ENCODE results near the gene WDR3. TPM values are rescaled to one million over a fixed set of nuclear protein-coding genes. Genes with fewer than 3 reads are reported as not detected.
"Not testable (repeated sequence)": the region's sequence is repeated elsewhere in the genome, so short reads cannot be mapped to it uniquely, and the experiment has no call there.

WDR3 gene
- total RNA-seq, 1 experiment from 2014 or later = 19.8 TPM

GRCh38 chr1:117897551-117897950, 32.0 kb upstream of the WDR3 start:
- Histone ChIP-seq H4K20me1 (ENCODE audit: insufficient read depth, low read depth, low read length) (no peaks in the 10 kb centered on the region), H3K4me1 (ENCODE audit: low read length) (peaks cover 2% of the 10 kb centered on the region; the same call in 1 of the 2 replicates), H3K27ac (ENCODE audit: low read length) (no peak overlapping the region), H3K79me2 (ENCODE audit: low read length) (no peaks in the 10 kb centered on the region), H3K27me3 (ENCODE audit: low read length) (no peaks in the 10 kb centered on the region), H3K4me2 (ENCODE audit: low read depth, low read length, poor library complexity, severe bottlenecking) (no peak overlapping the region), H3K9me2 (replicated peaks; ENCODE audit: insufficient read depth, low read length) (no peaks in the 10 kb centered on the region), H2AFZ (ENCODE audit: low read length) (no peak overlapping the region), H3K36me3 (ENCODE audit: insufficient read depth, low read length) (no peaks in the 10 kb centered on the region; the same call in 1 of the 2 replicates), H3K9me3 (ENCODE audit: low read length) (no peaks in the 10 kb centered on the region), H3K4me3 (ENCODE audit: low read length) (no peak overlapping the region), H3K9ac (ENCODE audit: low read length) (no peak overlapping the region)
- DNase-seq = no peak

DNA sequence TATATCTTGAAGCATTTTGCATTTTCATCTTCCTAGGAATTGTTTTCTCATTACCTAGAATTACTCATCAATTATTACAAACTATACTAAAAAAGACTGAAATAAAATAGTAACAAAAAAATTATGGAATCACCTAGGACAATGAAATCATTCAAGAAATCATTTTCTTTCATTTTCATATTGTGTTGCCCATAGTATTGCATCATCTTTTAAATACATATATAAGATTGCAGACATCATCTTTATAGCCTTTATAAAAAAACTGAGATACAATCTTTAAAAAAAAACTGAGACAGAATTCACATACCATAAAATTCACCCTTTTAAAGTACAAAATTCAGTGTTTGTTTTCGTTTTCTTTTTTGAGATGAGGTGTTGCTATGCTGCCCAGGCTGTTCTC, 29.7 kb upstream of the WDR3 start:
- H3K9me2 ChIP-seq (replicated peaks; ENCODE audit: insufficient read depth, low read length) = no peaks in the 10 kb centered on the region

GRCh38 chr1:117902944-117903343, 26.6 kb upstream of the WDR3 start:
- no peaks in the 10 kb centered on the region for H3K4me1 ChIP-seq (ENCODE audit: low read length)
- no peak overlapping the region for H3K4me2 ChIP-seq (ENCODE audit: low read depth, low read length, poor library complexity, severe bottlenecking)
- DNase-seq = no peak
- H3K27me3 ChIP-seq (ENCODE audit: low read length) = no peaks in the 10 kb centered on the region
- H3K4me3 ChIP-seq (ENCODE audit: low read length) = no peak overlapping the region
- no peaks in the 10 kb centered on the region for H3K9me3 ChIP-seq (ENCODE audit: low read length)
- no peak overlapping the region for H2AFZ ChIP-seq (ENCODE audit: low read length)
- no peaks in the 10 kb centered on the region for H3K9me2 ChIP-seq (replicated peaks; ENCODE audit: insufficient read depth, low read length)
- H4K20me1 ChIP-seq (ENCODE audit: insufficient read depth, low read depth, low read length) = no peaks in the 10 kb centered on the region
- H3K27ac ChIP-seq (ENCODE audit: low read length) = no peak overlapping the region
- no peaks in the 10 kb centered on the region for H3K79me2 ChIP-seq (ENCODE audit: low read length)
- peaks cover 4% of the 10 kb centered on the region for H3K36me3 ChIP-seq (ENCODE audit: insufficient read depth, low read length)
- no peak overlapping the region for H3K9ac ChIP-seq (ENCODE audit: low read length)

More for the DNA sequence above, 29.7 kb upstream of the WDR3 start:
- H2AFZ ChIP-seq (ENCODE audit: low read length) = no peak overlapping the region
- no peak for DNase-seq
- no peak overlapping the region for H3K4me2 ChIP-seq (ENCODE audit: low read depth, low read length, poor library complexity, severe bottlenecking)
- H3K4me1 ChIP-seq (ENCODE audit: low read length) = peaks cover 2% of the 10 kb centered on the region; the same call in 1 of the 2 replicates
- no peaks in the 10 kb centered on the region for H3K79me2 ChIP-seq (ENCODE audit: low read length)
- no peak overlapping the region for H3K4me3 ChIP-seq (ENCODE audit: low read length)
- H3K27me3 ChIP-seq (ENCODE audit: low read length) = no peaks in the 10 kb centered on the region
- no peaks in the 10 kb centered on the region for H4K20me1 ChIP-seq (ENCODE audit: insufficient read depth, low read depth, low read length)
- no peaks in the 10 kb centered on the region; the same call in 1 of the 2 replicates for H3K36me3 ChIP-seq (ENCODE audit: insufficient read depth, low read length)
- H3K27ac ChIP-seq (ENCODE audit: low read length) = no peak overlapping the region
- H3K9me3 ChIP-seq (ENCODE audit: low read length) = no peaks in the 10 kb centered on the region
- no peak overlapping the region for H3K9ac ChIP-seq (ENCODE audit: low read length)

DNA sequence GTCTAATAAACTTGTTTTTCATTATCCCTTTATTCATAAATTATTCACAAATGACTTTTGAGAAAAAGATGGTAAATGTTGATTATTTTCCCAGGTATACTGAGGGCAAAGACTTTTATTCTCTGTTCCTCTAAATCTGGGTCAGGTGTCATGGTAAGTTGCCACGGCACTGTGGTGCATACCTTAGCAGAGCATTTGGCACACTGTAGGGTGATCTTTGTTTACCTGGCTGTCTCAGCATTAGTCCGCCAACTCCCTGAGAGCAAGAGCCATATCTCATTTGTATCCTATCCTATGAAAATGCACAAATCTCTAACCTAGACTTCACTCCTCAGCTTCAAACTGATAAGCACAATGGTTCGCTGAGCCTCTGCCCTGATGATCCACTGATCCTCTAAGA, 25.1 kb upstream of the WDR3 start:
- Histone ChIP-seq H2AFZ (ENCODE audit: low read length) (no peak overlapping the region), H3K9ac (ENCODE audit: low read length) (no peak overlapping the region), H3K36me3 (ENCODE audit: insufficient read depth, low read length) (peaks cover 4% of the 10 kb centered on the region), H3K4me3 (ENCODE audit: low read length) (no peak overlapping the region), H4K20me1 (ENCODE audit: insufficient read depth, low read depth, low read length) (no peaks in the 10 kb centered on the region), H3K27me3 (ENCODE audit: low read length) (no peaks in the 10 kb centered on the region), H3K4me1 (ENCODE audit: low read length) (no peaks in the 10 kb centered on the region), H3K9me3 (ENCODE audit: low read length) (no peaks in the 10 kb centered on the region), H3K79me2 (ENCODE audit: low read length) (no peaks in the 10 kb centered on the region), H3K4me2 (ENCODE audit: low read depth, low read length, poor library complexity, severe bottlenecking) (no peak overlapping the region), H3K9me2 (replicated peaks; ENCODE audit: insufficient read depth, low read length) (no peaks in the 10 kb centered on the region), H3K27ac (ENCODE audit: low read length) (no peak overlapping the region)
- DNase-seq = no peak

DNA sequence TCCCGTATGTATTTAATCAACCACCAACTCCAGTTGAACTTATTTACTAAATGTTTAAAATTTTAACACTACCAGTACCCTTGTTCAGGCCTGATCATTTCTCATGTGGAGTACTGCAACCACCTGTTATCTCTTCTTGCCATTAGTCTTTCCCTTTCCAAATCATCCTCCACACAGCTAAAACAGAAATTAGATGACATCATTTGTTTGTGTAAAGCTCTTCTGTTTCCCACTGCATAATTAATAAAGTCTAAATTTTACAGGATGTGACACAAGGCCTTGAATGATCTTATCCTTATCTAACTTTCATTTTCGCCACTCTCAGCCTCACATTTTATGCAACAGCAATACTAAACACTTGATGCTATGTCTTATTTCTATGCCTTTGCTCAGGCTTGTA, 24.5 kb upstream of the WDR3 start:
- no peaks in the 10 kb centered on the region for H3K9me2 ChIP-seq (replicated peaks; ENCODE audit: insufficient read depth, low read length)
- no peak overlapping the region for H3K27ac ChIP-seq (ENCODE audit: low read length)
- H4K20me1 ChIP-seq (ENCODE audit: insufficient read depth, low read depth, low read length) = no peaks in the 10 kb centered on the region
- H3K79me2 ChIP-seq (ENCODE audit: low read length) = no peaks in the 10 kb centered on the region
- no peaks in the 10 kb centered on the region for H3K9me3 ChIP-seq (ENCODE audit: low read length)
- no peaks in the 10 kb centered on the region for H3K4me1 ChIP-seq (ENCODE audit: low read length)
- H3K36me3 ChIP-seq (ENCODE audit: insufficient read depth, low read length) = peaks cover 4% of the 10 kb centered on the region
- no peak overlapping the region for H3K4me3 ChIP-seq (ENCODE audit: low read length)
- no peaks in the 10 kb centered on the region for H3K27me3 ChIP-seq (ENCODE audit: low read length)
- H3K9ac ChIP-seq (ENCODE audit: low read length) = no peak overlapping the region
- H3K4me2 ChIP-seq (ENCODE audit: low read depth, low read length, poor library complexity, severe bottlenecking) = no peak overlapping the region
- no peak for DNase-seq
- no peak overlapping the region for H2AFZ ChIP-seq (ENCODE audit: low read length)

GRCh38 chr1:117911051-117911450, 18.5 kb upstream of the WDR3 start:
- no peak overlapping the region for H3K27ac ChIP-seq (ENCODE audit: low read length)
- H3K9me3 ChIP-seq (ENCODE audit: low read length) = no peaks in the 10 kb centered on the region
- no peaks in the 10 kb centered on the region for H3K9me2 ChIP-seq (replicated peaks; ENCODE audit: insufficient read depth, low read length)
- peaks cover 22% of the 10 kb centered on the region for H3K36me3 ChIP-seq (ENCODE audit: insufficient read depth, low read length)
- no peaks in the 10 kb centered on the region for H3K4me1 ChIP-seq (ENCODE audit: low read length)
- H3K79me2 ChIP-seq (ENCODE audit: low read length) = no peaks in the 10 kb centered on the region
- no peaks in the 10 kb centered on the region for H4K20me1 ChIP-seq (ENCODE audit: insufficient read depth, low read depth, low read length)
- H3K4me3 ChIP-seq (ENCODE audit: low read length) = no peak overlapping the region
- H3K9ac ChIP-seq (ENCODE audit: low read length) = no peak overlapping the region
- no peak overlapping the region for H2AFZ ChIP-seq (ENCODE audit: low read length)
- no peak for DNase-seq
- no peaks in the 10 kb centered on the region for H3K27me3 ChIP-seq (ENCODE audit: low read length)
- H3K4me2 ChIP-seq (ENCODE audit: low read depth, low read length, poor library complexity, severe bottlenecking) = no peak overlapping the region

GRCh38 chr1:117919376-117919775, 10.2 kb upstream of the WDR3 start:
- Histone ChIP-seq H3K36me3 (ENCODE audit: insufficient read depth, low read length) (peaks cover 41% of the 10 kb centered on the region), H3K27me3 (ENCODE audit: low read length) (no peaks in the 10 kb centered on the region), H3K4me3 (ENCODE audit: low read length) (no peak overlapping the region), H3K27ac (ENCODE audit: low read length) (no peak overlapping the region), H3K9me2 (replicated peaks; ENCODE audit: insufficient read depth, low read length) (no peaks in the 10 kb centered on the region), H2AFZ (ENCODE audit: low read length) (no peak overlapping the region), H3K9ac (ENCODE audit: low read length) (no peak overlapping the region), H4K20me1 (ENCODE audit: insufficient read depth, low read depth, low read length) (no peaks in the 10 kb centered on the region), H3K4me2 (ENCODE audit: low read depth, low read length, poor library complexity, severe bottlenecking) (no peak overlapping the region), H3K79me2 (ENCODE audit: low read length) (peaks cover 7% of the 10 kb centered on the region), H3K4me1 (ENCODE audit: low read length) (no peaks in the 10 kb centered on the region), H3K9me3 (ENCODE audit: low read length) (no peaks in the 10 kb centered on the region)
- no peak for DNase-seq

- Histone ChIP-seq H3K4me2 (ENCODE audit: low read depth, low read length, poor library complexity, severe bottlenecking) (no peak overlapping the region), H3K27me3 (ENCODE audit: low read length) (no peaks in the 10 kb centered on the region), H3K9ac (ENCODE audit: low read length) (no peak overlapping the region), H3K4me3 (ENCODE audit: low read length) (no peak overlapping the region), H3K27ac (ENCODE audit: low read length) (no peak overlapping the region), H3K9me3 (ENCODE audit: low read length) (no peaks in the 10 kb centered on the region), H4K20me1 (ENCODE audit: insufficient read depth, low read depth, low read length) (peaks cover 6% of the 10 kb centered on the region; the same call in 1 of the 2 replicates), H2AFZ (ENCODE audit: low read length) (no peak overlapping the region), H3K36me3 (ENCODE audit: insufficient read depth, low read length) (peaks cover 23% of the 10 kb centered on the region; the same call in 1 of the 2 replicates), H3K4me1 (ENCODE audit: low read length) (no peaks in the 10 kb centered on the region), H3K9me2 (replicated peaks; ENCODE audit: insufficient read depth, low read length) (no peaks in the 10 kb centered on the region), H3K79me2 (ENCODE audit: low read length) (peaks cover 22% of the 10 kb centered on the region)
- no peak for DNase-seq
Measured at GRCh38 chr1:117921991-117922390, 7.5 kb upstream of the WDR3 start.

DNA sequence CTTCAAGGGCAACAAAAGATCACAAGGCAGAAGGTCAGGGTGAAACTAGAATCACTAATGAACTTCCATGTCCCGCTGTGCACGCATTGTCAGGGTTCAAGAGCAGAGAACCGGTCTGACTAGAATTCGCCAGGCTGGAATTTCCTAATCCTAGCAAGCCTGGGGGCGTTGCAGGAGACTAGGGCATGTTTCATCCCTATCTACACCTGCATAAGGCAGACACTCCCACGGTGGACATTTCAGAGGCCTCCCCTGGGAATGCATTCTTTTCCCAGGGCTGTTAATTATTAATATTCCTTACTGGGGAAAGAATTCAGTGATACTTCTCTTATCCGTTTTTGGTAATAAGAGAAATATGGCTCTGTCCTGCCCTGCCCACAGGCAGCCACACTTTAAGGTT, 6.8 kb upstream of the WDR3 start:
- not testable (repeated sequence) for H3K9me3 ChIP-seq (ENCODE audit: low read length); H3K27me3 ChIP-seq (ENCODE audit: low read length); DNase-seq; H3K27ac ChIP-seq (ENCODE audit: low read length); H4K20me1 ChIP-seq (ENCODE audit: insufficient read depth, low read depth, low read length); H2AFZ ChIP-seq (ENCODE audit: low read length); H3K4me1 ChIP-seq (ENCODE audit: low read length); H3K4me2 ChIP-seq (ENCODE audit: low read depth, low read length, poor library complexity, severe bottlenecking); H3K9me2 ChIP-seq (replicated peaks; ENCODE audit: insufficient read depth, low read length); H3K4me3 ChIP-seq (ENCODE audit: low read length); H3K9ac ChIP-seq (ENCODE audit: low read length)
- H3K79me2 ChIP-seq (ENCODE audit: low read length) = peaks cover 29% of the 10 kb centered on the region
- H3K36me3 ChIP-seq (ENCODE audit: insufficient read depth, low read length) = peaks cover 22% of the 10 kb centered on the region; the same call in 1 of the 2 replicates
